ENCODE results near the gene PARD3B. TPM values are rescaled to one million over a fixed set of nuclear protein-coding genes. Genes with fewer than 3 reads are reported as not detected.
A peak's percentile ranks its signal among the peaks of the same experiment; 100 is the strongest.

The PARD3B gene
- total RNA-seq, 1 experiment from 2014 or later: 7.6 TPM

DNA sequence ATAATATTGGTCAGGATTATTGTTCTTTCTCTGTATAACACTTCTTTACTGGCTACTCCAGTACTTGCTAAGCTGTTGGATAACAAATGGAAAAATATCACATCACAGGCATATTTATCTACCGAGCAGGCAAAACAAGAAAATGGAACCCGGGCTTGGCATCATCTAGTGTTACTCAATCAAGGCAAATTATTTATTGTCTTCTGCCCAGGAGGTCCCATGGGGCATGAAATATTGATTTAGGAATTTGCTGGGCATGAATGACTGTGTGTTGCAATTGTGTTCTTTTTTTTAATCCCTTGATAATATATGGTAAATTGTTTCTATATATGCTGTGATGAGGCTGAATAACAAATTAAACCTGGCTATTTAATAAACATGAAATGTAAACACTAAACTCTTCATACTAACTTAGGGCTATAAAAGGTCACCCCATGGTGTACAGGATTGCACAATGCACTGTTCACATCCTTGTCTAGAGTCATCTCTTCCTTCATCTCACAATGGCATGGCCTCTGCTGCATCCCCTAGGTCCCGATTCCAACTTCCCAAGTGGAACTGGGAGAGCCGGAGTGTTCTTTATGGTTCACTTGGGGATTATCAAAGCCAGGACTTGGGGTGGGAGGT is 2.2 kb upstream of the PARD3B start:
- intact Hi-C loops (cut with micrococcal nuclease; ENCODE audit: unreplicated experiment): loop anchor here (10.0 kb wide), 1 partner anchor 1142 kb away; the partner anchor contains the start of gene NRP2
- H3F3A ChIP-seq (ENCODE audit: insufficient read depth, low read depth): 0 out of 2 replicates have a peak, but pooled peaks cover 2% of the 10 kb centered on the region
- no peak overlapping the region for H3K4me2 ChIP-seq
- no TSS peak for BruUV-seq (replicated peaks)
- peaks cover 21% of the 10 kb centered on the region for H3K79me2 ChIP-seq (ENCODE audit: low read depth)
- ChIA-PET CTCF (no interaction called here), POLR2A (ENCODE audit: unreplicated experiment) (no interaction called here)
- H4K20me1 ChIP-seq (ENCODE audit: insufficient read depth): no peaks in the 10 kb centered on the region
- no peak overlapping the region for H3K27ac ChIP-seq
- H3K4me1 ChIP-seq (replicated peaks; ENCODE audit: insufficient read depth): peaks cover 31% of the 10 kb centered on the region
- no peak overlapping the region for H3K4me3 ChIP-seq
- no peak overlapping the region for H2AFZ ChIP-seq
- TF ChIP-seq, protein P1, sequence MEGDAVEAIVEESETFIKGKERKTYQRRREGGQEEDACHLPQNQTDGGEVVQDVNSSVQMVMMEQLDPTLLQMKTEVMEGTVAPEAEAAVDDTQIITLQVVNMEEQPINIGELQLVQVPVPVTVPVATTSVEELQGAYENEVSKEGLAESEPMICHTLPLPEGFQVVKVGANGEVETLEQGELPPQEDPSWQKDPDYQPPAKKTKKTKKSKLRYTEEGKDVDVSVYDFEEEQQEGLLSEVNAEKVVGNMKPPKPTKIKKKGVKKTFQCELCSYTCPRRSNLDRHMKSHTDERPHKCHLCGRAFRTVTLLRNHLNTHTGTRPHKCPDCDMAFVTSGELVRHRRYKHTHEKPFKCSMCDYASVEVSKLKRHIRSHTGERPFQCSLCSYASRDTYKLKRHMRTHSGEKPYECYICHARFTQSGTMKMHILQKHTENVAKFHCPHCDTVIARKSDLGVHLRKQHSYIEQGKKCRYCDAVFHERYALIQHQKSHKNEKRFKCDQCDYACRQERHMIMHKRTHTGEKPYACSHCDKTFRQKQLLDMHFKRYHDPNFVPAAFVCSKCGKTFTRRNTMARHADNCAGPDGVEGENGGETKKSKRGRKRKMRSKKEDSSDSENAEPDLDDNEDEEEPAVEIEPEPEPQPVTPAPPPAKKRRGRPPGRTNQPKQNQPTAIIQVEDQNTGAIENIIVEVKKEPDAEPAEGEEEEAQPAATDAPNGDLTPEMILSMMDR (conservative IDR thresholded peaks at IDR 0.05): no peak
- H3K36me3 ChIP-seq (ENCODE audit: low read depth): no peaks in the 10 kb centered on the region
- H3K9me3 ChIP-seq (ENCODE audit: insufficient read depth, low read depth): no peaks in the 10 kb centered on the region
- no peak for DNase-seq
- H3K27me3 ChIP-seq (ENCODE audit: insufficient read depth, low read depth): no peaks in the 10 kb centered on the region
- H3K9me2 ChIP-seq (ENCODE audit: insufficient read depth): no peaks in the 10 kb centered on the region

DNA sequence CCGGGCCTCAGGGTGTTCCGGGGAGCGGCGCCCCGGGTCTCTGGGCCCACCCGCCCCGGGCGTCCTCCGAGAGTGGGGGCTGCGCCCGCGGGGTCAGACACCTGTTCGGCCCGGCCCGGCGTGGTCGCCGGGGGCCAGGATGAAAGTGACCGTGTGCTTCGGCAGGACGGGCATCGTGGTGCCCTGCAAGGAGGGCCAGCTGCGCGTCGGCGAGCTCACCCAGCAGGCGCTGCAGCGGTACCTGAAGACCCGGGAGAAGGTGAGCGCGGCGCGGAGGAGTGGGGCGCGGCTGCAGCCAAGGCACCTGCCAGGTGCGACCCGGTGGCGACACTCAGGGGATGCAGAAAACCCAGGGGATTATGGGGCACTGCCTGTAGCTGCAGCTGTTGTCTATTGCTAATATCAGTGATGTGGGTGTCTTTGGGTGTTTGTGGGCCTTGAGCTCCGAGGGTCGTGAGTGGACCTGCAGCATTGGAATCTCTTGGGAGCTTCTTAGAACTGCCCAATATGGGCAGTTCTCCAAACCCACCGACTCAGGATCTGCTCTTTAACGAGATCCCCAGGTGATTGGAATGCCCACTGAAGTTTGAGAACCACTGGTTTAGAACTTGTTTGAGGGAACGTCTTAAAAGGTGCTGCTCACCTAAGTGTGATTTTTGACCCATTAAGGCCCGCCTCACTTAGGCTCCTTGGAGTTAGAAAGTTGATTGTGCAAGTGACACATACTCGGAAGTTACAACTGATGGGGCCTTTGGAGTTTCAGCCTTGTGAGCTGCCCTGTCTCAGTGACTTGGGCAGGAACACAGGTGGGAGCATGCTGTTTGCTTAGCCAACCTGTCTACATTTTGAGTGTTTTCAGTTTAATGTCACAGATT is 823 bp downstream of the PARD3B start:
- H2AFZ ChIP-seq: peak overlapping the region; percentile 95
- H3K27me3 ChIP-seq (ENCODE audit: insufficient read depth, low read depth): no peaks in the 10 kb centered on the region
- H3F3A ChIP-seq (ENCODE audit: insufficient read depth, low read depth): 0 out of 2 replicates have a peak, but pooled peaks cover 2% of the 10 kb centered on the region
- TF ChIP-seq, protein P1 (conservative IDR thresholded peaks at IDR 0.05): no peak
- no peak for TF ChIP-seq EZH2 (IDR thresholded peaks at IDR 0.05; ENCODE audit: low read depth)
- DNase-seq: peak in 1 of 2 experiments; percentile 36
- H3K36me3 ChIP-seq (ENCODE audit: low read depth): no peaks in the 10 kb centered on the region
- peak overlapping the region; percentile 94 for H3K4me2 ChIP-seq
- no peaks in the 10 kb centered on the region for H4K20me1 ChIP-seq (ENCODE audit: insufficient read depth)
- ChIA-PET CTCF (no interaction called here), POLR2A (ENCODE audit: unreplicated experiment) (no interaction called here)
- no peaks in the 10 kb centered on the region for H3K9me3 ChIP-seq (ENCODE audit: insufficient read depth, low read depth)
- peak overlapping the region; percentile 90 for H3K4me3 ChIP-seq
- TSS peak; percentile 43 for BruUV-seq (replicated peaks)
- peaks cover 31% of the 10 kb centered on the region for H3K4me1 ChIP-seq (replicated peaks; ENCODE audit: insufficient read depth)
- H3K27ac ChIP-seq: peak overlapping the region; percentile 61; the same call in 1 of the 2 replicates
- peaks cover 24% of the 10 kb centered on the region for H3K79me2 ChIP-seq (ENCODE audit: low read depth)
- no peaks in the 10 kb centered on the region for H3K9me2 ChIP-seq (ENCODE audit: insufficient read depth)
- intact Hi-C loops (cut with micrococcal nuclease; ENCODE audit: unreplicated experiment): loop anchor here (1.0 to 10.0 kb wide), 5 partner anchors 94 to 1139 kb away; partner anchors contain the start of gene NRP2

DNA sequence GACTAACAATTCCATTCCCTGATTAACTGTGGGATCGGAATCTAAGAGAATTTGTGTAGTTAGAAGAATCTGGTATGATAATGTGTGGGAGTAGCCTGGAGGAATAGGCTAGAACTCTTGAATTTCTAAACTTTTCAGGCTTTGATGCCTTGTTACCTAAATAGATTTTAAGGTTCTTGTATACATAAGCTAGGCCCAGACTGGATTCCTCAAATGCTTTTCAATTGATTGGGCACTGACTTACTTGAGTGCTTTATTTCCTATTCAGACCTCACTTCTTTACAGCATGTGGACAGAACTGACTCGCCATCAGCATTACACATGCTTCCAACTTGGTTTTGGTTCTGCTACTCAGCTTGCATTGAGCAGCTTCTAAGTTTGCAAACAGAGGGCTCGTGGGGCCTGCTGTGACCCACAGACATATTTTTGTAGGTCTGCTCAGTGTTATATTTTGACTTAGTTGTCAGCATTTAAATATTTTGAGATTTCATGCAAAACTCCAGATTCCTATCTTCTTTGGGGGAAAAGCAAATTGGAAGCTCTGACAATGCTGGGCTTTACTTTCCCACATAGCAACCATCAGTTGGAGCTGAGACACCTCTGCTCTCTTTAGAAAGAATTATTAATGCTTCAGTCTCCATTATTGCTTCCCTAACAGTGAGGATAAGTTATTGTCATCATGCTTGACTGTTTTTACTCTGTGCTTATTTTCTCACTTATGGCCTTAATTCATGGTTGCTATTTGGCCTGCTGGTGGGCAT is 5.7 kb downstream of the PARD3B start:
- no peaks in the 10 kb centered on the region for H3K36me3 ChIP-seq (ENCODE audit: low read depth)
- no peaks in the 10 kb centered on the region for H4K20me1 ChIP-seq (ENCODE audit: insufficient read depth)
- H2AFZ ChIP-seq: no peak overlapping the region
- H3K79me2 ChIP-seq (ENCODE audit: low read depth): peaks cover 22% of the 10 kb centered on the region
- intact Hi-C loops (cut with micrococcal nuclease; ENCODE audit: unreplicated experiment): no loop called here
- DNase-seq: peak in 1 of 2 experiments; percentile 41
- TF ChIP-seq, protein P1 (conservative IDR thresholded peaks at IDR 0.05): no peak
- TF ChIP-seq EZH2 (IDR thresholded peaks at IDR 0.05; ENCODE audit: low read depth): no peak
- POLR2A ChIA-PET (ENCODE audit: unreplicated experiment): no interaction called here
- no peak overlapping the region for H3K4me3 ChIP-seq
- peaks cover 16% of the 10 kb centered on the region for H3K4me1 ChIP-seq (replicated peaks; ENCODE audit: insufficient read depth)
- no peaks in the 10 kb centered on the region for H3K27me3 ChIP-seq (ENCODE audit: insufficient read depth, low read depth)
- BruUV-seq (replicated peaks): no TSS peak
- no peaks in the 10 kb centered on the region for H3K9me2 ChIP-seq (ENCODE audit: insufficient read depth)
- no peak overlapping the region for H3K27ac ChIP-seq
- CTCF ChIA-PET: interaction anchor here (0.6 kb wide), 1 partner anchor 1128 kb away, joined by 5 read pairs; no protein-coding TSS in a partner anchor
- no peaks in the 10 kb centered on the region for H3K9me3 ChIP-seq (ENCODE audit: insufficient read depth, low read depth)
- H3F3A ChIP-seq (ENCODE audit: insufficient read depth, low read depth): 0 out of 2 replicates have a peak, but pooled peaks cover 2% of the 10 kb centered on the region
- no peak overlapping the region for H3K4me2 ChIP-seq

All from PC-9 (cell line).